Suppressor macrophage treated with lipopolysaccharide for 1 hour (primary cell): ENCODE measurements around the gene HLA-DOB.
"Not testable (repeated sequence)": the region's sequence is repeated elsewhere in the genome, so short reads cannot be mapped to it uniquely, and the experiment has no call there.

Experiments used
- DNase-seq, 3 donors: peaks; one replicate each; pipeline ENCODE4 v3.0.0-alpha.2; 2020 to 2022

The HLA-DOB gene

GRCh38 chr6:32807020-32807580, 9.7 kb downstream of the HLA-DOB start:
- DNase-seq: no peak

GRCh38 chr6:32805404-32805803, 11.4 kb downstream of the HLA-DOB start:
- DNase-seq: not testable (repeated sequence)

DNA sequence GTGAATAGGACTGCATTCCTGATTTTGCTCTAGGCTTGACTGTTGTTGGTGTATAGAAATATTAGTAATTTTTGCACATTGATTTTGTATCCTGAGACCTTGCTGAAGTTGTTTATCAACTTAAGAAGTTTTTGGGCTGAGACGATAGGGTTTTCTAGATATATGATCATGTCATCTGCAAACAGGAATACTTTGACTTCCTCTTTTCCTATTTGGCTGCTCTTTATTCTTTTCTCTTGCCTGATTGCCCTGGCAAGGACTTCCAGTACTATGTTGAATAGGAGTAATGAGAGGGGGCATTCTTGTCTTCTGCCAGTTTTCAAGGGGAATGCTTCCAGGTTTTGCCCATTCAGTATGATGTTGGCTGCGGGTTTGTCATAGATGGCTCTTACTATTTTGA, 13.4 kb downstream of the HLA-DOB start:
- no peak for DNase-seq

DNA sequence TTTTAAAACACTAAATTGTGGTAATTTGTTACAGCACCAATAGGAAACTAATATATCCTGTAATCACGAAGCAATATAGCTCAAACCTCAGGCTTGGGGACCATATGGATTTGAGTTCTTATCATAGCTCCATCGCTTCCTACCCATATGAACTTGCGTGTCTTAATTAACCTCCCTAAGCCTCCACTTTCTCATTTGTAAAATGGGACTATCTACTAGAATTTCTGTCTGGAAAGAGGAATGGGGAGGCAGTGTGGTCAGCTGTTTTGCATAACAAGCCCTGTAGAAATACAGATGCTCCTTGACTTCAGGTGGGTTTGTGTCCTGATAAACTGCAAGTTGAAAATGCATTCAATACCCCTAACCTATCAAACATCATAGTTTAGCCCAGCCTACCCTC, 17.1 kb downstream of the HLA-DOB start:
- no peak for DNase-seq

DNA sequence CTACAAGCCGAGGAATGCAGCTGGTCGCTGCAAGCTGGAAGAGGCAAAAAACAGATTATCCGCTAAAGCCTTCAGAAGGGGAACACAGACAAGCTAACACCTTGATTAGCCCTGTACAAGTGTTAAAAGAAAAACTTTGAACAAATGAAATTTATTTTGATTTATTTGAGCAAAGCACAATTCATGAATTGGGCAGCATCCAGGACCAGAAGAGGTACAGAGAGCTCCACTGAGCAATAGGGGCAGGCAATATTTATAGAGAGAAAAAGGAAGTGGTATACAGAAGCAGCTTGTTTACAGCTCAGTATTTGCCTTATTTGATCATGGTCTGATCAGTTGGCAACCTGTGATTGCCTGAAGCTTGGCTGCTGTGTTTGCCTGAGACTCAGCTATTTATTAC, 17.6 kb downstream of the HLA-DOB start:
- no peak for DNase-seq

GRCh38 chr6:32796848-32797776, 19.7 kb downstream of the HLA-DOB start:
- peak; percentile 88 to 93 (median 91) for DNase-seq

- DNase-seq: peak; percentile 76 to 94 (median 91)
Observed at GRCh38 chr6:32794510-32794909, 22.3 kb downstream of the HLA-DOB start.

DNA sequence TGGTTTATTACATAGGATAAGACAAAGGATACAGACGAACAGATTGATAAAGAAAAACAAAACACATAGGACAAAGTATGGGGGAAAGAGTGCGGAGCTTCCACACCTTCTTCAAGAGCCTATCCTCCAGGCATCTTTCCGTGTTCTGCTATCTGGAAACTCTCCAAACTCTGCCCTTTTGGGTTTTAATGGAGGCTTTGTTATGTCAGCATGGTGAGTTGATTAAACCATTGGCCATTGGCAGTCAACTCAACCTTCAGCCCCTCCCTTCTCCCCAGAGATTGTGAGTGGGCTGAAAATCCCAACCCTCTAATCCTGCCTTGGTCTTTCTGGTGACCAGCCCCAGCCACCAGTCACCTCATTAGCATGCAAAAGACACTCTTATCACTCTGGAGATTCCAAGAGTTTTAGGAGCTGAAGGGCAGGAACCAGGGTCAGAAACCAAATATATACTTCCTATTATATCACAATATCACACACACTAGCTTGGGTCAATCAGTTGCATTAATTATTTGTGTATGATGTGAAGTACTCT, 23.8 kb downstream of the HLA-DOB start:
- peak in 2 of 3 donors; percentile 31 to 56 for DNase-seq

DNA sequence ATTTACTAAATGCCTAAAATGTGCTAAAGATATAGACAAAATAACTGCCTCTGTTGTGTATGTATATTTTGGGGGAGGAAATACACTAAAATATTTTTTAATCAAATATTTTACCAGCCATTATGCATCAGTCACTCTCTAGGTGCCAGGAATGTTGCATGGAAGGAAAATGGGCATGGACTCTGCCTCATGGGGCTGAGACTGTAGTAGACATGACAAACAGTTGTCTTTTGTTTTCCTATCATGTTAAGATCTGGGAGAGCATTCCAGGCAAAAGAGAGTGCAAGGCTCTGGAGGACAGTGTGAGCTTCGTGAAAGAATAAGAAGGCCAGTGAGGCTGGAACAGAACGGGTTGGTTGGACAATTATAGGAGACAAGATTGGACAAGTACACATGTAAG, 26.5 kb downstream of the HLA-DOB start:
- DNase-seq: no peak

GRCh38 chr6:32785781-32786533, 30.8 kb downstream of the HLA-DOB start:
- peak; percentile 77 to 90 (median 87) for DNase-seq

- not testable (repeated sequence) for DNase-seq
Observed at GRCh38 chr6:32782923-32783322, 33.9 kb downstream of the HLA-DOB start.

DNA sequence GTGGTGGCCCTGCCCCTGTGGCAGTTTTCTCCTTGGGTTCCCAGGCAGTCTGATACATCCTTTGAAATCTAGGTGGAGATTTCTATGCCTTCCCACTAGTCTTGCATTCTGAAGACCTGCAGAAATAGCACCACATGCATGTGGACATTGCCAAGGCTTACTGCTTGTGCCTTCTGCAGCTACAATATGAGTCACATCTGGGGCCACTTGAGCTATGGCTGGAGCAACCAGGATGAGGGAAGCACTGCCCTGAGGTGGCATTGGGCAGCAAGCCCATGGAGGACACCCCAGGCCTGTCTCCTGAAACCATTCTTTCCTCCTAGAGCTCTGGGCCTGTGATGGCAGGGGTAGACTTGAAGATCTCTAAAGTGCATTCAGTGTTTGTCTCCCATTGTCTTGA, 37.8 kb downstream of the HLA-DOB start:
- no peak for DNase-seq

DNA sequence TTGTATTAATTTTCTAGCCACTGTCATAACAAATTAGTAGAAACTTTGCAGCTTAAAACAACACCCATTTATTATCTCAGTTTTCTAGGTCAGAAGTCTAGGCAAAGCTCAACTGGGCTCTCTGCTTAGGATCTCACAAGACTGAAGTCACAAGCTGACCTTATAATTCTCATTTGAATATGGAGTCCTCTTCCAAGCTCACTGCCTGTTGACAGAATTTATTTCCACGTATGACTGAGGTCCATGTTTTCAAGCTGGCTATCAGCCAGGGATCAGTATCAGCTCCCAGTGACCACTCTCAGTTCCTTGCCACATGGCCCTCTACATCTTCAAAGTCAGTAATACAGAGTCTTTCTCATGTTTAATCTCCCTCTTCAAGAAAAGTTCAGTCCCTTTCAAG, 41.7 kb downstream of the HLA-DOB start:
- no peak for DNase-seq

DNA sequence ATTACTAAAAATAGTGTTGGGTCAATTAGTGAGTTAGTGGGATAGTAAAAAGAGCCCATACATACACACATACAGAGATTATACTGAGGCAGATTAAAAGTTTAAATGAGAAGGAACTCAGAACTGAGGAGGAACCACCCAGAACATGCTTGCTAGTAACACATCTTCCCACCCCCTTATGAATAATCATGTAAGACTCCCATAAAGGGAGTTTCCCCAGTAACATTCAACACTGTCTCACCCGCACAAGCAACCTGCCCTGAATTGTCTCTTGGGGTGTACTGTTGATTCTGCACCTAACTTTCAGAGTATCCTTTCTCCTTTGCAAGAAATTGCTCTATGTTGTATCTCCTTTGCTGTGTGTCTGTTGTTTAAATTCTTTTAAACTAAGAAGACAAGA, 42.4 kb downstream of the HLA-DOB start:
- peak; percentile 59 to 68 (median 62) for DNase-seq

- no peak for DNase-seq
Observed at GRCh38 chr6:32772656-32773055, 44.1 kb downstream of the HLA-DOB start.

- peak; percentile 14 to 33 (median 22) for DNase-seq
Observed at GRCh38 chr6:32764048-32764447, 52.8 kb downstream of the HLA-DOB start.

DNA sequence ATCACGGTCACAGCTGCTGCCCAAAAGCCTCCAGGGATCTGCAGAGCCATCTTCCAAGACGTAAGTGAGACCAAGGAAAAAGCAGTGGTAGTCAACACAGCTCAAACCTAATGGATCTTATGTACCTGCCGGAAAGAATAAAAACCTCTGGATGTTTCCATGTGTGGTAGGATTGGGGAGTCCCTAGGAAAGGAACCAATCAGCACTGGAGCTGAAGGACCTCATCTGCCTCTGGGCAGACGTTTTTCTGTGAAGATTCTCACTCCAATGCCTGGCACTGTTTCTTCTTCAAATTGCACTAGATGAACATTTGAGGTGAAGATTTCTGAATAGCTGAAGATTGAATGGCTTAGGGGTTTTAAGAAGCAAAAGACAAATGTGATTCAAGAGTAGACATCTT, 53.4 kb downstream of the HLA-DOB start, which contains the start of gene HLA-DQB2:
TSS of gene HLA-DQB2 (minus strand) at position 112 of the 400 bp plus-strand sequence. CDS start at position 50, 62 bp downstream.
- DNase-seq: no peak
